LNCaP clone FGC (cell line): ENCODE measurements around the gene MPZL1.
"Not testable (repeated sequence)": the region's sequence is repeated elsewhere in the genome, so short reads cannot be mapped to it uniquely, and the experiment has no call there.

Experiments used
- DNase-seq: peaks from one replicate; pipeline ENCODE4 v3.0.0-alpha.2; 2011; ENCODE audit warnings: low read depth
- H3K4me3 ChIP-seq: 2 replicates; pipeline ENCODE4 v1.5.1; 2011; ENCODE audit warnings: mild to moderate bottlenecking, low read depth, low read length, control low read depth
- CTCF ChIP-seq: IDR thresholded peaks from 2 replicates; pipeline ENCODE4 v1.5.1; 2012; ENCODE audit warnings: mild to moderate bottlenecking; ENCODE audit not compliant: control insufficient read depth, insufficient read depth; ENCODE audit errors: extremely low read depth

Gene MPZL1

GRCh38 chr1:167799747-167800146 lies 78.0 kb downstream of the MPZL1 start:
- H3K4me3 ChIP-seq: no peak overlapping the region
- DNase-seq: no peak
- no peak for TF ChIP-seq CTCF

- DNase-seq: no peak
- no peak for TF ChIP-seq CTCF
Measured at GRCh38 chr1:167800251-167800650, 78.5 kb downstream of the MPZL1 start.

GRCh38 chr1:167802235-167802634 lies 80.5 kb downstream of the MPZL1 start:
- H3K4me3 ChIP-seq: no peak overlapping the region
- DNase-seq: no peak
- TF ChIP-seq CTCF: no peak

More at GRCh38 chr1:167800251-167800650, 78.5 kb downstream of the MPZL1 start:
- no peak overlapping the region for H3K4me3 ChIP-seq

GRCh38 chr1:167803358-167804207 lies 81.8 kb downstream of the MPZL1 start:
- peak; percentile 96 for TF ChIP-seq CTCF
- H3K4me3 ChIP-seq: no peak overlapping the region
- peak; percentile 89 for DNase-seq

- no peak for DNase-seq
- H3K4me3 ChIP-seq: no peak overlapping the region
- no peak for TF ChIP-seq CTCF
Measured at GRCh38 chr1:167805041-167805556, 83.3 kb downstream of the MPZL1 start.

GRCh38 chr1:167806235-167806634 lies 84.5 kb downstream of the MPZL1 start:
- H3K4me3 ChIP-seq, DNase-seq: not testable (repeated sequence)

GRCh38 chr1:167806676-167807075 lies 84.9 kb downstream of the MPZL1 start:
- DNase-seq, H3K4me3 ChIP-seq: not testable (repeated sequence)

- no peak for TF ChIP-seq CTCF
- no peak overlapping the region for H3K4me3 ChIP-seq
- no peak for DNase-seq
Measured at GRCh38 chr1:167808104-167808503, 86.3 kb downstream of the MPZL1 start.
